Nucleus accumbens (tissue), 56 donors: ENCODE results near the gene TPPP.
"Not testable (repeated sequence)": the region's sequence is repeated elsewhere in the genome, so short reads cannot be mapped to it uniquely, and the experiment has no call there.

Experiments used
- DNase-seq, 56 donors: peaks; one replicate each; lab custom pipeline; 2025; lab: John Stamatoyannopoulos, UW

Gene TPPP

DNA sequence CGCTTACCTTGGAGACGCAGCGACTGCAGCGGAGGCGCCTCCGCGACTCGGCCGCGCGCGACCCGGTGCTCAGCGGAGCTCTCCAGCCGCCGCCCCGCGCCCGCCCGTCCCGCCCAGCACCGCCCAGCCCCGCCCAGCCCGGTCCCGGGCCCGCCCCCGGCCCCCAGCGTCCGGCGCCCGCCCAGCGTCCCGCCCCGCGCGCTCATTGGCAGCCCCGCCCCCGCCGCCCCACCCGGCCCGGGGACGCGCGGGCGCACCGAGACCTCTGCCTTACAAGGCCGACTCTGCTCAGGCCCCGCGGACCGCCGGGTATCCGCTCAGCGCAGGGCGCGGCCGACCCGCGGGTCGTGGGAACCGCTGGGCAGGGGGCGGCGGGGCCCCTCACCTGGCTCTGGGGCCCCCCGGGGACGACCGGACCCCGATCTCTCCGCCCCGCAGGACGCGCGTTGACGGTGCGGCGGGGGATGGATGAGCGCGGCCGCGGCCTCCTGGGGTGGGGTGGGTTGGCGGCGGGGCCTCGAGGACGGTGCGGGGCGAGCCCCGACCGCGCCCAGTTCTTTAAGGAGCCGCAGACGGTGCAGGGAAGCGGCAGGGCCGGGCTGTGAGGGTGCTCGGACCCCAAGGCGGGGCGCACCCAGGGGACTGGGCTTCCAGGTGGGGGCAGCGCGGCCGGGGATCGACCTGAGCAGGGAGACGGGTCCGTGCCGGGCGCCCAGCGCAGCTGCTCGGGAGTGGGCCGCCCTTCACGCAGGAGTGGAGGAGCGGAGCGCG, at the start of gene TPPP:
TPPP (minus strand) TSS at position 82 of the 771 bp plus-strand sequence. CDS start 15,292 bp downstream, outside the sequence.
- DNase-seq: peak in 55 of 56 donors; percentile 38 to 100 (median 86)

DNA sequence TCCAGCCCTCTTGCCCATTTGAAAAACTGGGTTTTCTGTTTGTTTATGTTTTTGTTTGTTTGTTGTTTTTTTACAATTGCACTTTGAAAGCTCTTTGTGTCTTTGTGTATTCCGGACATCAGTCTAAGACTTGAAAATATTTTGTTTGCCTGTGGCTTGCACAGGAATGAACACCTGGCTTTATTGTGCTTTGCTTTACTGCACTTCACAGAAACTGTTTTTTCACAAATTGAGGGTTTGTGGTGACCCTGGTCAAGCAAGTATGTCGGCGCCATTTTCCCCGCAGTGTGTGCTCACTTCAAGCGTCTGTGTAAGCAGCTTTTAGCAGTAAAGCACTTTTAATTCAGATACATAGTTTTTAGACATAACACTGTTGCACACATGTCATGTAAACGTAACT, 49.1 kb upstream of the TPPP start:
- DNase-seq: not testable (repeated sequence)

DNA sequence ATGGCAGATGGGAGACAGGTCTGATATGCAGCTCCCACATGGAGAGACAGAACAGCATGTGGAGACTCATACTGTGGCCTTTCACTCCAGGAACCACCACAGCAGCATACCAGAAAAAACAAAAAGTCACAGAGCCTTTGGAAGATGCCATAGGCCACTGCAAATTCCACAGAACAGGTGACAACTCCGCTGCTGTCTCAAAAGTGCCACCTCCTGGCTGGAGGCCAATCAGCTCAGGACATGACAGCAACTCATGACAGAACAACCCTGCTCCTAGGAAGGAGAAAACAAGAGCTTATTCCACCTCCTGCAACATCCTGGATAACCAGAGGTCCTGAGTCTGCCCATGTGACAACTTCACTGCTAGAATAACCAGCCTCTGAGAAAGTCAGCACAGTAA, 41.0 kb upstream of the TPPP start:
- not testable (repeated sequence) for DNase-seq

DNA sequence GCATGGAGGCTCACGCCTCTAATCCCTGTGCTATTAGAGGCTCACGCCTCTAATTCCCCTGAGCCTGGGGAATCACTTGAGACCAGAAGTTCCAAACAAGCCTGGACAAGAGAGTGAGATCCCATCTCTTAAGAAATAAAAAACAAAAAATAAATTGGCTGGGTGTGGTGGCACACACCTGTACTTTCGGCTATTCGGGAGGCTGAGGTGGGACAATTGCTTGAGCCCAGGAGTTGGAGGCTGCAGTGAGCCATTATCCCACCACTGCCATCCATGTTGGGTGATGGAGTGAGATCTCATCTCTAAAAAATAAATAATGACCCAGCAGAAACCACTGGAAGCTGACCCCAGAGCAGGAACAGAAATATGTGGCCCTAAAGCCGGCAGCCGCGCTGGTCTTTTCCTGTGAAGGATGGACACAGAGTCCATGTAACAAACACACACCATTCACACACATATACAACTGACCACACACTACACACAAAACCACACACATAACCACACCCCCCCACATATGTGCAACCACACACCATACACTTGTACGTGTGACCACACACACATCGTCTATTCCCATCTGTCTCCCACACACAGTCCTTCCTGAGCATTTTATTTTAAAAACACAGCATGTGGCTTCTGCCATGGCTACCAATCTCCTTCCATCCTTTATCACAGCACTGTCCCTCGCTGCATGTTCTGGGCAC, 39.8 kb upstream of the TPPP start:
- DNase-seq: not testable (repeated sequence)

DNA sequence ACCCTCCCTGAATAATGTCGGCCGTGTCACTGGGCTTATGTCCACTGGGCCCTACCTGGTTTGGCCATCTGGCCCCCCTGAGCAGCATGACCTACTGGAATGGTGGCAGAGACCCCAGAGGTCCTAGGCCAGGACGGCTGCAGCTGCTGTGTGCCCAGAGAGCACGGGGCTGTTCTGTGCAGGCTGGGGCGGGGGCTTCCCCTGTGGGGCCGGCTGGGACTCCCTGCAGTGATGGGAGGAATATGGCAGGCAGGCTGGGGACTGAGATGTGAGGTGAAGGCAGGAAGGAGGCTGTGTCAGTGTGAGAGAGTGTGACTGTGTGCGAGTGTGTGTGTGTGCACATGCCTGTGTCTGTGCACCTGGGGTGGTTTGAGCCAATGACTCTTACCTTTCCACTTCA, 36.1 kb upstream of the TPPP start:
- not testable (repeated sequence) for DNase-seq

DNA sequence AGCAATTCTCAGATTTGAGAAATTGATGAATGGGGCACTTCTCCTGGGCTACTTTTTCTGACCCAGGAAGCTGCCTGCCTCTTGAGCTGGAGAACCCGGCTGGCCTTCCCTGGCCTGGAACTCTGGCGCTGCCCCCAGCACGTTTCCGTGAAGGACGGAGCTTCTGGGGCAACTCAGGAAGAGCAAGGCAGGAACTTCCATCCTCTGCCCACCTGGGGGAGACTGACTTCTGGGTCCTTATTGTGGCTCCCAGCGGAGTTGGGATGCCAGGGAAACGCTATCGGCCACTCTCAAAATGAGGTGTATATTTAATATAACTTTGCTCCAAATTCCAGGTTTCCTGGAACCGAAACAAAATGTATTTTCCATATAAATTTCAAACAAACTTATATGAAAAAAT, 33.9 kb upstream of the TPPP start:
- DNase-seq: not testable (repeated sequence)

DNA sequence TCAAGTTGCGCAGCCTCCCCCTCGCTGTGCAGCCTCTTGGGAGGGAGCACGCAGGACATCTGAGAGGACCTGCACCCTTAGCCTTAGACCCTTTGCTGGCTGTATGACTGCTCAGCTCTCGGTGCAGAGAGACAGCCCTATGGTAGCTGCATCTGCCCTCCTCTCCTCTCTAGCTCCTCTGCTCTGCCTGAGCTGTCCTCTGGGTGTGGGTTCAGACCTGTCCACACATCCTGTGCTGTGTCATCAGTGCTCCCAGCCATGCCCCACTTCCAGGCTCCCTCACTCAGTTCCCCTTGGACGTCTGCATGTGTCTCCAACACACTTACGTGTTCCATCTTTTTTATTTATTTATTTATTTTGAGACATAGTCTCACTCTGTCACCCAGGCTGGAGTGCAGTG, 30.7 kb upstream of the TPPP start:
- DNase-seq: not testable (repeated sequence)

DNA sequence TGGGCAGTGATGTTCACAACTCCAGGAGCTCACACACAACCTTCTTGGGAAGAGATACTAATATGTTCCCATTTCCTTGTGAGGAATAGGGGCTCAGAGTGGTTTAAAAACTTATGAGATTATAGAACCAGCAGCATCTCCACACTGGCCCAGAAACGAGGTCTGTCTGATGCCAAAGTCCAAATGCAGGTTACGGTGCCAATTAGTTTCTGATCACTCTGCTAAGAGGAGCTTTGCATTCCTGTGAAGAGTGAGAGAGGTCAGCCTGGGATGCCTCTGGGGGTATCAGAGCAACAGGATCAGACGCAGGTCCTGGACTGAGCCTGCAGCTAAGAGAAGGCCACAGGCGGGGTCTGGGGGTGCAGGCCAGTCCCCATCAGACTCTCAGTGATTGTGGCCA, 30.2 kb upstream of the TPPP start:
- DNase-seq: not testable (repeated sequence)

DNA sequence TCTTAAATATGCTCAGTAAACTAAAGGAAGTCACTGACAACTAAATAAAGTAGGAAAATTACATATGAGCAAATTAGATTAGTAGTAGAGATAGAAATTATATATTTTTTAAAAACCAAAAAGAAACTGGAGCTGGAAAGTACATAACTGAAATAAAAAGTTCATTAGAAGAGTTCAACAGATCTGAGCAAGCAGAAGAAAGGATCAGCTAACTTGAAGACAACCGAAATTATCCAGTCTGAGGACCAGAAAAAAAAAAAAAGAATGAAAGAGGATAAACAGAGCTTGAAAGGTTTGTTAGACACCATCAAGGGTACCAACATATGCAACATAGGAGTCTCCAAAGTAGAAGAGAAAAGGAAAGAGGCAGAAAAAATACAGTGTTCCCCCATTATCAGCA, 26.2 kb upstream of the TPPP start:
- DNase-seq: not testable (repeated sequence)

DNA sequence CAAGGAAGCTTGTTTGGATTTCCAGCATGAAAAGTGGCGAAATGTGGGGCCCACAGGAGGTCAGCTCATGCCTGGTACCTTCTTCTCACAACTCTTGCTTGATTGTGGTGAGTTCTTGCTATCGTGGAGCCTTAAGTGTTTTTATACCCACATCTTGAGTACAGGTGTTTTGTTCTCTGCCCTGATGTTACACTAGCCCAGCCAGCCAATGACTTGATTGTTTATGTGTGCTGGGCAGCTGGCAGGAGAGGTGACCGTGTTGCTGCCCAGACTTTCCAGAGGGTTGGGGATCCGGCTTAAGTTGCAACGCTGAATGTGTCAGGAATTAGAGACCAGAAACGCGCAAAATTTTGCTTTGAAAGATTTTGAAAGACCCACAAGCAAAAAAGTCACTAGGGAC, 24.0 kb upstream of the TPPP start:
- peak in 2 of 56 donors; percentile 21 to 25 for DNase-seq

DNA sequence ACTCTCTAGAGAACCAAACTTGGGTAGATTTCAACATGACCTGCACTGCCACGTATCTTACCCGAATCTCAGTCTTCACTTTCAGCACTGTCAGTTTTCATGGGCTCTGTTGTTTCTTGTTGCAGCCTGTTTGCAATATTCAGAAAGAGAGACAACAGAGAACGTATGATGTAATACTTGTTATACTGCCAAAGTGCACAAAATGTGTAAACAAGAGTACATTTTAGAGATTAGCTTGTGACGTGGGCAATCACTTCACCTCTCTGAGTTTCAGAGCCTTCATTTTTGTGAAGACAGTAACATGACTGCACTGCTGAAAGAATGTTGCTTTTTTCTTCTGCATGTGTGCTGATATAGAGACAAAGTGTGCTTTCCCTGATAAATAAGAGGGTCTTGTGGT, 23.6 kb upstream of the TPPP start:
- not testable (repeated sequence) for DNase-seq

DNA sequence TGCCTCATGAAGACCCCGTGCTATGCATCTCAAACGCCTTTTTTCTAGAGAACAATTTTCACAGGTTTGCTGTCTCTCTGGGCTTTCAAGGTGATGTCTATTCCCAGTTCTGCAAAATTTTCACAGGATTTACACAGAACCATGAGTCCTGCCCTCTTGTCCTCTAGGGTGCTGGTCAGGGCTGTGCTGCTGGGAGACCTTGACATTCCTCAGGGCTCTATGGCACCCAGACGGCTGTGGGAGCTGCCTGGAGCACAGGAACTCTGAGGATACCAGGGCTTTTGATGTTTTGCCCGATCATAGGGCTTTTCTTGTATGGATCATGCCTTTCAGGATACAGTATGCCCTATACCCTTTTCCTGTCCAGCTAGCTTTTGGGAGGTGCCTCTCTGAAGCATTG, 22.5 kb upstream of the TPPP start:
- not testable (repeated sequence) for DNase-seq

DNA sequence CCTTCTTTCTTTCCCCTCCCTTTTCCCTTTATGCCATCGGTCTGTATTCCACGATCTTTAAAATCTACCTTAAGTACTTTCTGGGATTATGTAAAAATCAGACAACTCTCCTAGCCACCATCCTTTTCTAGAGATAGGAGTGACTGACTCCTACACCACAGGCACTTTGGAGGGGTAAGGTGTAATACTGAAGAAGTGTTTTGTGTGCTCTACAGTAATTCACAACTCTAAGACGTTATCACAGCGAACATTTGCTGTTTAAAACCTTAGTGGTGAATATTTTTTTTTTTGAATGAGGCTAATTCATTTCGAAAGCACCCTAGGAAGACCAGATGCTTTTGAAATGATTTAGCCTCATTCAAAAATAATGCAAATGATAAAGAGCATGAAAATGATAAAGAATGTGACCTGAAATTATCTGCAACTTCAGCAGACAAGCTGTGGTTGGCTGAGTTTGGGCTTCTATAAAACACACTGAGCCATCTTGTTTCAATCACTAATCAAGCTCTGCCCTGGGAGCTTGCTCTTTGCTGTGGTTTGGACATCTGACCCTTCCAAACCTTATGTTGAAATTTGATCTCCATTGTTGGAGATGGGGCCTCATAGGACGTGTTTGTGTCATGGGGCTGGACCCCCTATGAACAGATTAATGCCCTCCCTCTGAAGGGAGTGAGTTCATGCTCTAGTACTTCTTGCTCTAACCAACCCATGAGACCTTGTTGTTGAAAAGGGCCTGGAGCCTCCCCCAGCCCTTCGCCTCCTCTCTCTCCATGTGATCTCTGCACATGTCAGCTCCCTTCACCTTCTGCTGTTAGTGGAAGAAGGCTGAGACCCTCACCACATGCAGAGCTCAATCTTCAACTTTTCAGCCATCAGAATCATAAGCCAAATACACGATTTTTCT, 21.3 kb upstream of the TPPP start:
- not testable (repeated sequence) for DNase-seq

DNA sequence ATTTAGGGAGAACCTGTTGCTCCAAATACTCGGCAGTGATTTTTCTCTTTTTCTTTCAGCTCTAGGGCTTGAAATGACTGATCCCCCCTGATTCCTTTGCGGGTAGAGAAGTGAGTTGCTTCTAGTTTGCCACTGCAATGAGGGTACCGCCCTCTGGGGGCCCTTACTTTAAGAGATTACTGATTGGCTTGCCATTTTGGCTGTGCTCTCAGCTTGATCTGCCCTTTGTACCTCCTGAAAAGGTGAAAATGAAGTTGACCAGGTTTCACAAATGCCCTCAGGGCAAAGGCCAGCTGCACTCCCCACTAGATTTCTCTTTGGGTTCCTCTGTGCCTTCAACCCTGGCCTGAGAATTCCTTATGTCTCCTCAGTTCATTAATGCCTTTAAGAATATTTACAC, 20.5 kb upstream of the TPPP start:
- DNase-seq: not testable (repeated sequence)

DNA sequence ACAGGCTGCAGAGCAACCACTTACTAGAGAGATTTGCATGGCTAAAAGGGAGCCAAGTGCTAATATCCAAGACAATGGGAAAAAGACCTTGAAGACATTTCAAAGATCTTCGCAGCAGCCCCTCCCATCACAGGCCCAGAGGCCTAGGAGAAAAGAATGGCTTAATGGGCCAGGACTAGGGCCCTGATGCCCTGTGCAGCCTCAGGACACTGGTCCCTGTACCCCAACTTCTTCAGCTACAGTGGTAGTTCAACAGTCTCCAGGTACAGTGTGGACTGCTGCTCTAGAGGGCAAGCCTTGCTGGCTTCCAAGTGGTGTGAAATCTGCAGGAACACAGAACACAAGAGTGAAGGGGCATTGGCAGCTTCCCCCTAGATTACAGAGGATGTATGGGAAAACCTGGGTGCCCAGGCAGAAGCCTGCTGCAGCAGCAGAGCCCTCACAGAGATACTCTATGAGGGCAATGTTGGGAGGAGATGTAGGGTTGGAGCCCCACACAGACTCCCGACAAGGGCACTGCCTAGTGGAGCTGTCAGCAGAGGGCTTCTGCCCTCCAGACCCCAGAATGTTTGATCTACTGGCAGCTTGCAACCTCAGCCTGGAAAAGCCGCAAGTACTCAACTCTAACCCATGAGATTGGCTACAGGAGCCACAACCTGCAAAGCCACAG, 15.8 kb upstream of the TPPP start:
- not testable (repeated sequence) for DNase-seq

DNA sequence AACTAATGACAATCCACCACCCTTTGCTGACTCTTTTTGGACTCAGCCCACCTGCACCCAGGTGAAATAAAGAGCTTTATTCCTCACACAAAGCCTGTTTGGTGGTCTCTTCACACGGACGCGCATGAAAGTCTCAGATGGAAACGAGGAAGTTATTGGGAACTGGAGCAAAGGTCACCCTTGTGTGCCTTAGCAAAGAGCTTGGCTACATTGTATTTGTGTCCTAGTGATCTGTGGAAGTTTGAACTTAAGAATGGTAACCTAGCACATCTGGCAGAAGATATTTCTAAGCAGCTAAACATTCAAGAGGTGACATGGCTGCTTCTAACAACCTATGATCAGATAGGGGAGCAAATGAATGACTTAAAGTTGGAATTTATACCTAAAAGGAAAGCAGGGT, 15.2 kb upstream of the TPPP start:
- not testable (repeated sequence) for DNase-seq

DNA sequence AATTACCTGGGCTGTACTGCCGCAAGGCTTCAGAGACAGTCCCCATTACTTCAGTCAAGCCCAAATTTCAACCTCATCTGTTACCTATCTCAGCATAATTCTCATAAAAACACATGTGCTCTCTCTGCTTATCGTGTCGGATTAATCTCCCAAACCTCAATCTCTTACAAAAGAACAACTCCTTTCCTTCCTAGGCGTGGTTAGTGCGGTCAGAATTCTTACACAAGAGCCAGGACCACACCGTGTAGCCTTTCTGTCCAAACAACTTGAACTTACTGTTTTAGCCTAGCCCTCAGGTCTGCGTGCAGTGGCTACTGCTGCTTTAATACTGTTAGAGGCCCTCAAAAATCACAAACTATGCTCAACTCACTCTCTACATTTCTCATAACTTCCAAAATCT, 13.0 kb upstream of the TPPP start:
- DNase-seq: not testable (repeated sequence)

DNA sequence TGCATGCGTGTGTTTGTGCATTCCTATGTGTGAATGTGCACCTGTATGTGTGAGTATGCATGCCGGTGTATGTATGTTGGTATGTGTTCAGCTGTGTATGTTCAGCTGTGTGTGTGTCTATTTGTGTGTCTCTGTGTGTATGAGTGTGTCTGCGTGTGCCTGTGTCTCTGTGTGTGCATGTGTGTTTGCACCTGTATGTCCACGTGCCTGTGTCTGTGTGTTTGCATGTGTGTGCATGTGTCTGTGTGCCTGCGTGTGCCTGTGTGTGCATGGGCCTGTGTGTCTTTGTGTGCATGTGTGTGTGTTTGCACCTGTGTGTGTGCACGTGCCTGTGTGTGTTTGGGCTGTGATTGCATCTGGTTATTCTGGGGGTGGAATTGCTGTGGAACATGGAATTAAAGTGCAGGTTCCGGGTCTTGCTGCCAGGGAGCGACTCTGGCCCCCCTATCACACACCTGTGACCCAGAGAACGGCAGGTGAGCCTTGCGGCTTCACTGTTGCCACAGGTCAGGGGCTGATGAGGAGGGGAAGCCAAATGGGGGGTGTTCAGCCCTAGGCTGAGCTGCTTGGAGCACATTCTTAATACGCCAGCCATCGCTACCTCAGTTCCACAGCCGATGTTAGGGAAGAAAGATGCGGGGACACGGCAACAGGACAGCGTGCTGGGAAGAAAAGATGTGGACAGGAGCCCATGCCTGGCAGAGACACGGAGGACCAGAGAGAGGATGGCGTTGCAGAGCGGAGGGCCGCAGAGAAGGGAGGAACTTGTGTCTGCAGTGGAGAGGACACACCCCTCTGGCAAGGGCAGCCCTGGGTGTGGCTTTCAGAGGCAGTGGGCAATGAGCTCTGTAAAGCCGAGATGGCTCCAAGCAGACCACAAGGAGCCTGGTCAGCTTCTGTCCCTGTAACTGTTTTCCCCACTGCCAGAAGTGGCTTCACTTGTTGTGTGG, 3.9 kb upstream of the TPPP start:
- DNase-seq: not testable (repeated sequence)

DNA sequence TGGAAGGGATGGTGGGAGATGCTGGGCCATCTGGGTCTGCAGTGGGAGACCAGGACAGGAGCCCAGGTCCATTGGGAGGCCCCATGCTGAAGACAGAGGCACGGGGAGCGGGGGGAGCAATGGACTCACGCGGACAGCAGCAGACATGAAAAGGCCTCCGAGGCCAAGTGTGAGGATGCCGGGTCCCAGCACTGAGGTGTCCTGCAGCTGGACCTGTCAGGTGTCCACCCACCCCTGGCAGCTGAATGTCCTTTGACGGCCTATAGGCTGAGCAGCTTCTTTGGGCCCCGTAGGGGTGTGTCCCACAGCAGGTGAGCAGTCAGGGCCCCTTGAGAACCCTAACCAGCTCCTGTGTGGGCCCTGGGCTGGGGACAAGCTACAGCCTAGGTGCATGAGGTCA, 3.0 kb upstream of the TPPP start:
- not testable (repeated sequence) for DNase-seq
